ENCODE data around the gene NAXE. TPM values are rescaled to one million over a fixed set of nuclear protein-coding genes. Genes with fewer than 3 reads are reported as not detected.

NAXE gene
- total RNA-seq, 6 experiments from 2014 or later = 73.9 to 83.9 (median 76.7) TPM

- TF ChIP-seq, protein P1, sequence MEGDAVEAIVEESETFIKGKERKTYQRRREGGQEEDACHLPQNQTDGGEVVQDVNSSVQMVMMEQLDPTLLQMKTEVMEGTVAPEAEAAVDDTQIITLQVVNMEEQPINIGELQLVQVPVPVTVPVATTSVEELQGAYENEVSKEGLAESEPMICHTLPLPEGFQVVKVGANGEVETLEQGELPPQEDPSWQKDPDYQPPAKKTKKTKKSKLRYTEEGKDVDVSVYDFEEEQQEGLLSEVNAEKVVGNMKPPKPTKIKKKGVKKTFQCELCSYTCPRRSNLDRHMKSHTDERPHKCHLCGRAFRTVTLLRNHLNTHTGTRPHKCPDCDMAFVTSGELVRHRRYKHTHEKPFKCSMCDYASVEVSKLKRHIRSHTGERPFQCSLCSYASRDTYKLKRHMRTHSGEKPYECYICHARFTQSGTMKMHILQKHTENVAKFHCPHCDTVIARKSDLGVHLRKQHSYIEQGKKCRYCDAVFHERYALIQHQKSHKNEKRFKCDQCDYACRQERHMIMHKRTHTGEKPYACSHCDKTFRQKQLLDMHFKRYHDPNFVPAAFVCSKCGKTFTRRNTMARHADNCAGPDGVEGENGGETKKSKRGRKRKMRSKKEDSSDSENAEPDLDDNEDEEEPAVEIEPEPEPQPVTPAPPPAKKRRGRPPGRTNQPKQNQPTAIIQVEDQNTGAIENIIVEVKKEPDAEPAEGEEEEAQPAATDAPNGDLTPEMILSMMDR (IDR thresholded peaks at IDR 0.05) = no peak
- H3K4me3 Mint-ChIP-seq = no peak overlapping the region
- no peak overlapping the region for H3K27ac Mint-ChIP-seq
- peaks cover 2% of the 10 kb centered on the region; the same call in 1 of the 2 replicates for H3K27me3 Mint-ChIP-seq (ENCODE audit: insufficient read depth)
- no peaks in the 10 kb centered on the region for H3K9me3 Mint-ChIP-seq
- DNase-seq = no peak
- H3K36me3 Mint-ChIP-seq (ENCODE audit: low read depth) = peaks cover 58% of the 10 kb centered on the region
- H3K4me1 Mint-ChIP-seq (ENCODE audit: low read depth) = peaks cover 17% of the 10 kb centered on the region
Measured at GRCh38 chr1:156566436-156566835, 25.1 kb upstream of the NAXE start.

- Mint-ChIP-seq H3K4me1 (ENCODE audit: low read depth) (peaks cover 34% of the 10 kb centered on the region), H3K27ac (peak overlapping the region; percentile 94), H3K9me3 (no peaks in the 10 kb centered on the region), H3K27me3 (ENCODE audit: insufficient read depth) (peaks cover 20% of the 10 kb centered on the region), H3K36me3 (ENCODE audit: low read depth) (peaks cover 22% of the 10 kb centered on the region; the same call in 1 of the 2 replicates), H3K4me3 (peak overlapping the region; percentile 97)
- peak; percentile 93 for DNase-seq
- TF ChIP-seq, protein P1 (IDR thresholded peaks at IDR 0.05) = no peak
Measured at GRCh38 chr1:156571261-156571852, 20.2 kb upstream of the NAXE start.

DNA sequence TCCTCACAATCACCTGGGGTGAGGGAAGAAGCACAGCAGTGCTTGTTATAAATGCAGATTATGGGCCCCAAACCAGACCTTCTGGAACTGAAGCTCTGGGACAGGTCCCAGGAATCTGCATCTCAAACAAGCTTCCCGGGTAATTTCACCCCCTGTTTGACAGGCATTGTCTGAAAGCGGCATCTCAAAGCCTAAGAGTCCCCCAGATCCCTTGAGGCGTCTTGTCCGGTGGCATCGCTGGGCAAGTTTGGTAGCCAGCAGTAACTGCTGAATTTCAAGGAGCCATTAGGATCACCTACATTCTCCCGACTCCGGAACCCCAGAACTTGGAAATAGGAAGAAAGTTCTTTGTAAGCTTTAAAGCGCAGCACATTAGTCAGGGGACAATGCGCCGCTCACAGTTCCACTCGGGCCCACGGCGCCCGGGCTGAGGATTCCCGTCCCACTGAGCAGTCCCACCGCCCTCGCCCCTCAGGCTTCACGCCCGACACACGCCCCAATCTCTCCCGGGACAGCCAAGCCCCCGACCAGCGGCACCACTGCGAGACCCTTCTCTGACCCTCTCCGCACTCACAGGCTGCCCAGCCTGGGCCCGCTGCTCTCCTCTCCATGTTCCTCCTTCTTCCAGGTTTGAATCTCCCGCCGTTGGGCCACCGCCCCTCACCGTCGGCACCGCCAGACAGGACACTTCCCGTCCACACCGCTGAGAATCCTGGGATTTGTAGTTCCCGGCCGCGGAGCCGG lies 19.5 kb upstream of the NAXE start, which contains the start of gene IQGAP3:
TSS of gene IQGAP3 (minus strand) at position 647 of the 744 bp plus-strand sequence. CDS start at position 611, 36 bp downstream.
- peak within 1 kb of the TSS; percentile 97 for H3K4me3 Mint-ChIP-seq
- no peaks in the 10 kb centered on the region for H3K9me3 Mint-ChIP-seq
- H3K36me3 Mint-ChIP-seq (ENCODE audit: low read depth) = peaks cover 21% of the 10 kb centered on the region; the same call in 1 of the 2 replicates
- peaks cover 34% of the 10 kb centered on the region for H3K4me1 Mint-ChIP-seq (ENCODE audit: low read depth)
- TF ChIP-seq, protein P1 (IDR thresholded peaks at IDR 0.05) = no peak
- DNase-seq = peak; percentile 82
- H3K27ac Mint-ChIP-seq = peak within 1 kb of the TSS; percentile 94
- peaks cover 20% of the 10 kb centered on the region for H3K27me3 Mint-ChIP-seq (ENCODE audit: insufficient read depth)

GRCh38 chr1:156572663-156573018 lies 18.9 kb upstream of the NAXE start:
- peak overlapping the region; percentile 94 for H3K27ac Mint-ChIP-seq
- no peaks in the 10 kb centered on the region for H3K9me3 Mint-ChIP-seq
- DNase-seq = no peak
- peaks cover 16% of the 10 kb centered on the region; the same call in 1 of the 2 replicates for H3K36me3 Mint-ChIP-seq (ENCODE audit: low read depth)
- peaks cover 34% of the 10 kb centered on the region for H3K4me1 Mint-ChIP-seq (ENCODE audit: low read depth)
- H3K4me3 Mint-ChIP-seq = peak overlapping the region; percentile 97
- peaks cover 20% of the 10 kb centered on the region for H3K27me3 Mint-ChIP-seq (ENCODE audit: insufficient read depth)
- TF ChIP-seq, protein P1 (IDR thresholded peaks at IDR 0.05) = no peak

GRCh38 chr1:156574039-156574633 lies 17.4 kb upstream of the NAXE start:
- Mint-ChIP-seq H3K4me1 (ENCODE audit: low read depth) (peaks cover 34% of the 10 kb centered on the region), H3K27ac (no peak overlapping the region), H3K4me3 (no peak overlapping the region), H3K36me3 (ENCODE audit: low read depth) (peaks cover 8% of the 10 kb centered on the region; the same call in 1 of the 2 replicates), H3K27me3 (ENCODE audit: insufficient read depth) (peaks cover 23% of the 10 kb centered on the region), H3K9me3 (no peaks in the 10 kb centered on the region)
- no peak for DNase-seq
- TF ChIP-seq, protein P1 (IDR thresholded peaks at IDR 0.05) = no peak

Measured in HFFc6 (cell line).